Karpas-422 (cell line): ENCODE measurements around the gene PPP2R5E. TPM values are rescaled to one million over a fixed set of nuclear protein-coding genes. Genes with fewer than 3 reads are reported as not detected.

Source experiments
- small RNA-seq: library from RNA; depleted of rRNA; stranded (forward); fragments of <200 nt; gene quantifications from one replicate; pipeline ENCODE3, GENCODE V24; 2014
- total RNA-seq: library from RNA; depleted of rRNA; stranded (reverse); fragments of >200 nt; shearing (Covaris generic); gene quantifications from 2 replicates; pipeline ENCODE4 v1.2.3, GENCODE V29; 2014; ENCODE audit warnings: low replicate concordance; rRNA removed

PPP2R5E gene
- total RNA-seq, 1 experiment from 2014 or later: 58.3 TPM

Small RNA genes lying within 50 kb of the gene (small RNA-seq; reads per million reads assigned to genes)
- not detected for gene RF00601

Other genes with a start within 250 kb of the PPP2R5E start
- not detected in 2 replicates for gene GPHB5, start 224.4 kb downstream of the PPP2R5E start, total RNA-seq
- gene WDR89, start 98.5 kb upstream of the PPP2R5E start, total RNA-seq: 20.1 and 34.4 TPM in 2 replicates
- gene SGPP1, start 184.7 kb upstream of the PPP2R5E start, total RNA-seq: 86.2 and 185 TPM in 2 replicates